Stimulated activated CD4-positive, alpha-beta T cell treated with anti-CD3 and anti-CD28 coated beads, Interleukin-1b, Interleukin-23, amount 100 ng/mL, for 48 hours (primary cell): ENCODE measurements around the gene KLHL7.
"Not testable (repeated sequence)": the region's sequence is repeated elsewhere in the genome, so short reads cannot be mapped to it uniquely, and the experiment has no call there.

Experiments used
- DNase-seq: peaks from one replicate; pipeline ENCODE4 v3.0.0-alpha.2; 2020

Gene KLHL7

DNA sequence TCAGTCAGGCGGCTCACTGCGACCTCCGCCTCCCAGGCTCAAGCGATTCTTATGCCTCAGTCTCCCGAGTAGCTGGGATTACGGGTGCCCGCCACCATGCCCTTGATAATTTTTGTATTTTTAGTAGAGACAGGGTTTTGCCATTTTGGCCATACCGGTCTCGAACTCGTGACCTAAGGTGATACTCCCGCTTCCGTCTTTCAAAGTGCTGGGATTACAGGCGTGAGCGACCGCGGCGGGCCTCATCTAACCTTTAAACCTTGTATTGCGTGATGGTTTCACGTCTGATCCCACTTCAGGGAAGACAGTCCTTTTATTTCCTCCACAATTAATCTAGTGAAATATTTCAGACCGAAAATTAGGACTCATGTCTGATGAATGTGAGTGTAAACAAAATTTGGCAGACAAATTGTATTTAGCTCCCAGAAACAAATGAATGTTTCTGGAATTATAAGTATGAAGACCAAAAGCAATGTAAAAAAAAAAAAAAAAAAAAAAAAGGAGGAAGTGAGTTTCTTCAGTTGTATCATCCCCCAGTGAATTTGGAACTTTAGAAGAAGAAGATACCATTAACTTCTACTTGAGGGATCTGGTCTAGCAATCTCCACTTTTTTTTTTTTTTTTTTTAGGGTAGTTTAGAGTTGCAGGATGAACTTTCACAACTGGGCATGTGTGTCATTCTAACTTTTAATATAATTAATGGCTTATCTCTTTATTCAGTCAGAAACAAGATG is 77.9 kb downstream of the KLHL7 start:
- no peak for DNase-seq

DNA sequence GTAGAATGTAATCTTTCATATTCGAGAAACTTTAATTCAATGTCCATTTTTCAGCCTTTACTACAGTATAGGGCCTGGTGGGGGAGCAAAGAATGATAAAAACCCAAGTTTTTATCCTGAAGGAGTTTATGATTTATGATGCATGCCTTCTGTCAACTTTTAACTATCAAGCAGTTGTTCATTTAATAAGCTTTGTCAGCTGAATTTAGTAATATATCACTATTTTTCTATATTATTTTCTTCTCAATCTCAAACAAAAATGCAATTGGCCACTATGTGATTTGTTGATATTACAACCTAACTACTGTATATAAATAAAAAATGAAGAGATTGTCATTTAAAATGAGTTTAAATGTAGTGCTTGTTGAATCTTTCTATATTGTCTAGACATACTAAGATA is 78.7 kb downstream of the KLHL7 start:
- DNase-seq = no peak

DNA sequence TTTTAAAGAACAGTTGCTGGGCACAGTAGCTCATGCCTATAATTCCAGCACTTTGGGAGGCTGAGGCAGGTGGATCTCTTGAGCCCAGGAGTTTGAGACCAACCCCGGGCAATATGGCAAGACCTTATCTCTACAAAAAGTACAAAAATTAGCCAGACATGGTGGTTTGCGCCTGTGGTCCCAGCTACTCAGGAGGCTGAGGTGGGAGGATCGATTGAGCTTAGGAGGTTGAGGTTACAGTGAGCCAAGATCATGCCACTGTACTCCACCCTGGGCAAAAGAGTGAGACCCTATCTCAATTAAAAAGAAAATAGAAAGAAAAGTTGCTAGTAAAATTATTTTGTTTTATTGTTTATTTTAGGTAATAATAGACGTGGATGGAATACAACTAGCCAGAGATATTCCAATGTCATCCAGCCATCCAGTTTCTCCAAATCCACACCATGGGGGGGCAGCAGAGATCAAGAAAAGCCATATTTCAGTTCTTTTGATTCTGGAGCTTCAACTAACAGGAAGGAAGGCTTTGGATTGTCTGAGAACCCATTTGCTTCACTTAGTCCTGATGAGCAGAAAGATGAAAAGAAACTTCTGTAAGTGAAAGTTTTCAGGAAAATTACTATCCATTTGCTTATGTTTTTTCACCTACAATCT is 79.2 kb downstream of the KLHL7 start:
- DNase-seq = no peak

DNA sequence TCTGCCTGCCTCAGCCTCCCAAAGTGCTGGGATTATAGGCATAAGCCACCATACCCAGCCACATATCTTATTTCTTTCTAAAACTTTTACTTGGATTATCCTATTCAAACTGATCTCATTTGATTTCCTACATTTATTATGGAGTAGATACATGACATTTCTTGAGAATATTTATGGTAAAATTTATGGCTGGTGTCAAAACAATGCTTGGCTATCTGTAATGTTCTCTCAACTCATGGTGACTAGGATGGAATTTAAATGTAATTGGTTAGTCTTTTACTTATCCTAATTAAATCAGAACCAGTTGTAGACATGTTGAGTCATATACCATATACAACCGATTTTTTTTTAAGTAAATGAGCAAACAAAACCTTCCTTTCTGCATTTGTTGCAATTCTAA is 80.4 kb downstream of the KLHL7 start:
- DNase-seq = no peak

DNA sequence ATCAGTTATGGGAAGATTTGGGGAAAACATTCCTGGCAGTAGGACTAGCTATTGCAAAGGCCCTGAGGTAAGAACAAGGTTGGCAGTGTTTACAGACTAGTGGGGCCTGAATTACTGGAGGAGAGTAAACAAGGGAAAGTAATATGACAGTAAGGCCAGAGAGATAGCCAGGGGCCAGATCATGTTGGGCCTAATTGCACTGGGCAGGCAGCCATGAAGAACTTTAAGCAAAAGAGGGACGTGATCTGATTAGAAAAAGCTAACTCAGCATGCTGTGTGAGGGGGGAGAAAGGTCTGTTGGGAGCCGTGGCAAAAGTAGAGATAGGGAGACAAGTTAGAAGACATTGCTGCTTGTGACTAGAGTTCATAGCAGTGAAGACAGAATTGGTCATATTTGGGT is 85.4 kb downstream of the KLHL7 start:
- DNase-seq = no peak

DNA sequence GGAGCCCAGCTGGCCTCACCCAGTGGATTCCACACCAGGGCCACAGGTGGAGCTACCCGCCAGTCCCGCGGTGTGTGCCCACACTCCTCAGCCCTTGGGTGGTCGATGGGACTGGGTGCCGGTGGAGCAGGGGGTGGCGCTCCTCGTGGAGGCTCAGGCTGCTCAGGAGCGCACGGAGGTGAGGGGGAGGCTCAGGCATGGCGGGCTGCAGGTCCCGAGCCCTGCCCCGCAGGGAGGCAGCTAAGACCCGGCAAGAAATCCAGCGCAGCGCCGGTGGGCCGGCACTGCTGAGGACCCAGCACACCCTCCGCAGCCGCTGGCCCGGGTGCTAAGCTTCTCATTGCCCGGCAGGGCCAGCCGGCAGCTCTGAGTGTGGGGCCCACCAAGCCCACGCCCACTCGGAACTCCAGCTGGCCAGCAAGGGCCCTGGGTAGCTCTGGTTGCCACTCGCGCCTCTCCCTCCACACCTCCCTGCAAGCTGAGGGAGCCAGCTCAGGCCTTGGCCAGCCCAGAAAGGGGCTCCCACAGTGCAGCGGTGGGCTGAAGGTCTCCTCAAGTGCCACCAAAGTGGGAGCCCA is 88.2 kb downstream of the KLHL7 start:
- not testable (repeated sequence) for DNase-seq

DNA sequence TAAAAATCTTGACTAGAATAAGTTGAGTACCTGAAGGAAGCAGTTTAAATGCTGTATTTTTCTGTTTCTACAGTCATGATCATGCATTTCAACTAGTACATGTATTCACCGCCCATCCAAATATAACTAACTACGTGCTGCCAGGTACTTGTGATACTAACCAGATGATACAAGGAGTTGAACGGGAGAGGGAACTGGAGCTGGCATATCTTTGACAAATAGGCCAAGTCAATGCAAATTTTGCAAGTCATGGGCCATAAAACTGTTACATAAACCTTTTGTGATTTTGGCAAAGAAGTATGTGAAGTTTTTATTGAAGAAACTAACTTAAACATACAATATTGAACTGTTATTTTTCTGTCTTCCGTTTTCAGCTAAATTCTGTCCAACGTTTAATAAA is 90.7 kb downstream of the KLHL7 start:
- no peak for DNase-seq

DNA sequence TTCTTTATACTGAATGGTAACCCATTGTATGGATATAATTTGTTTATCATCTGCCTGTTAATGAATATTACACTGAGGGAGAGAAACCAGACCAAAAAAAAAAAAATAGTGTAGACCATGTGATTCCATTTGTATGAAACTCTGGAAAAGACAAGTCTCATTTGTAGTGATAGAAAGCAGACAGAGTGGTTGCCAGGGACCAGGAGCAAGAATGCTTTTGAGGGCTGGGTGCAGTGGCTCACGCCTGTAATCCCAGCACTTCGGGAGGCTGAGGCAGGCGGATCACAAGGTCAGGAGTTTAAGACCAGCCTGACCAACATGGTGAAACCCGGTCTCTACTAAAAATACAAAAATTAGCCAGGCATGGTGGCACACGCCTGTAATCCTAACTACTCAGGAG is 92.2 kb downstream of the KLHL7 start:
- not testable (repeated sequence) for DNase-seq

DNA sequence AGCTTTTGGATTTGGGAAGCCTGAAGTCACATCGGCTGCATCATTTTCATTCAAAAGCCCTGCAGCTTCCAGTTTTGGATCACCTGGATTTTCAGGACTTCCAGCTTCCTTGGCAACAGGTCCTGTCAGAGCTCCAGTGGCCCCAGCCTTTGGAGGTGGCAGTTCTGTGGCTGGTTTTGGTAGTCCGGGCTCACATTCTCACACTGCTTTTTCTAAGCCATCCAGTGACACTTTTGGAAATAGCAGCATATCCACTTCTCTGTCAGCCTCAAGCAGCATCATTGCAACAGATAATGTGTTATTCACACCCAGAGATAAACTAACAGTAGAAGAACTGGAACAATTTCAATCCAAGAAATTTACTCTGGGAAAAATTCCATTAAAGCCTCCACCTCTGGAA is 94.7 kb downstream of the KLHL7 start:
- DNase-seq = no peak

DNA sequence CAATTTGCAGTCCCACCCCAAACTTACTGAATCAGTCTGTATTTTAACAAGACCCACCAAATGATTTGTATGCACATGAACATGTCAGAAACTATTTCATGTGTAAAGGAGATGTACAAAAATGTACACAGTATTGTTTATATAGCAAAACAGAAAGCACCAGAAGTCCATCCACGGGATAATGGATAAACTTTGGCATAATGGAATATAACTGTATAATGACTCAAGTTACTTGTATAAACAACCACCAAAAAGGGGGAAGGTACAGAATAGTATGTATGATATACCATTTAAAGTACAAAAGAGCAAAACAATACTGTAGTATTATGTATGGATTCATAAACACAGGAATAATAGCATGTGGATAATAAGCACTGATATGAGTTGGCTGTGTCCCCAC is 98.7 kb downstream of the KLHL7 start:
- no peak for DNase-seq

DNA sequence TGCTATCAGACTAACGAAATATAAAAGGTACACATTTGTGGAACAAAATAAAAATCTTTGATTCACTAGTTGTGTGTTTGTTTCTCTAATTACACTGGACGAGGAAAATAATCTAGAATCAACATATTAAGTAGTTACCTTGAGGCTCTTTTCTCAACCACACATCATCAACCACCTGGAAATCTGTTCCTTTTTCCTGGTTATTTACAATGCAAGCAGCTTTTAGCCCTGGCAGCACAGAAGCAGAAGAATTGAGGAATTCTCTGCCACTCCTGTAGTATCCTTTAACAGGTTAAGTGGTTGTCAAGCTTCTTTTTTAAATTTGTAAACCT is 100.0 kb downstream of the KLHL7 start:
- DNase-seq = no peak

DNA sequence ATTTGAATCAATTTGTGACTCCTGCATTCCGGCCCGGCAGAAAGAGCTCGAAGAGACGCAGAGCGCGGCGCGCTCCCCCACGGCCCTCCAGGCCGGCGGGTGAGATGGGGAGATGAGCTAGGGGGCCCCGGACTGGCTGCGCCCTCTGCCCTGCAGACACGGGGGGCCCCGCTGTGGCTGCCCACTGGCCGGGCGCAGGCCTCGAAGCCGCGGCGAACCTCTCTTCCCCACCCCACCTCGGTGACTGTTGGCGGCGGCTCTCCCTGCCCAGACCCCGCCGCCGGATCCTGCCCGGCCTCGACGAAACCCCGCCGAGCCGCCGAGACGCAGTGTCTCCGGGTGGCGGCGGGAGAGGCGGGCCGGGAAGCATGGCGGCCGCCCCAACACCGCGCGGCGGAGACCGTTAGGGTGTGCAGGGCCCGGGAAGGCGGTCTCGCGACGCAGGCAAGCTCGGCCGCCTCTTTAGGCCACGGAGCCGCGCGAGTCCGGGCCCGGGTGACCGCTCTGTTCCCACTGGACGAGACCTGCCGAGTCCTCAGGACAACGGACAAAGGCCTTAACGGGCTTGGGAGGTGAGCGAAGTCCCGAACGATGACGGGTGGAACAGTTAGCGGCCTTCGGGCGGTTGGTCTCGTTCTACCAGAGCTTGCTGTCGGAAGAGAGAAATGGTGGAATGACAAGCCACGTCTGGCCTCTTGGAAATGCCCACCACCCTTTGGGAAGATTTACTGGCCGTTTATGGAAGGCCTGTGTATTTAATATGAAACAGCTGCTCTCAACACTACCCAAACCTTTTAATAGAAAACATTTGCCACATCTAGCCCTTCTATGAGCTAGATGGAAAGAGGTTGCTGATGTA is 100.6 kb downstream of the KLHL7 start:
- no peak for DNase-seq

DNA sequence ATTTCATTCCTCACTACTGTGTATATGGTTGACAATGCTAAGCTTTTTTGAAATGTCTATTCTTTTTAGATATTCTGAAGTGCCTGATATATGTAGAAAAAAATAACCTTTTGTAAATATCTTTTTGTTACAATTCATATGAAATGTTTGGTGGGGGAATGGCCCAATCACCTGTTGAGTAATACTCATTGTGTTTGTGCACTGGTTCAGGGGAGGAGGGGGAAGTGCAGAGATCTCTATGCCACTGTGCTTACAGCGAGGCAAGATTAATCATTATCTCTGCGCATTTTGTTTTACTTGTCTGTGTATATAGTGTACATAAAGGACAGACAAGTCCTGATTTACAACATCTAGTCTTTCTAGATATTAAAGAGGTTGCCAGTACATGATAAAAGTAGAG is 101.4 kb downstream of the KLHL7 start:
- no peak for DNase-seq

DNA sequence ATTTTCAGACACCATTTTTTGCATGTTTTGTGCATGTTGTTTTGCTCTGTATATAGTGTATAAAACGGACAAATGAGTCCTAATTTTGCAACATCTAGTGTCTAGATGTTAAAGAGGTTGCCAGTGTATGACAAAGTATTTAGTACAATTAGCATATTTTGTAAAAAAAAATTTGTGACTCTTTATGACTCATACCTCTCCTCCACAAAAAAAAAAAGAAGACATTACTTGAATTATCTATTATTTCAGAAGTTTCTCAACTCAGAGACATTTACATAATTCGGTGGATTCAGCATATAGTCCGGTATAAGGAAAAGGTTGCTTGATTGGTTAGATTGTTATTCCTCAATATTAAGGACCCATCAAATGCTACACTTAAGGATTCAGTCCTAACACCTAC is 102.3 kb downstream of the KLHL7 start:
- no peak for DNase-seq

DNA sequence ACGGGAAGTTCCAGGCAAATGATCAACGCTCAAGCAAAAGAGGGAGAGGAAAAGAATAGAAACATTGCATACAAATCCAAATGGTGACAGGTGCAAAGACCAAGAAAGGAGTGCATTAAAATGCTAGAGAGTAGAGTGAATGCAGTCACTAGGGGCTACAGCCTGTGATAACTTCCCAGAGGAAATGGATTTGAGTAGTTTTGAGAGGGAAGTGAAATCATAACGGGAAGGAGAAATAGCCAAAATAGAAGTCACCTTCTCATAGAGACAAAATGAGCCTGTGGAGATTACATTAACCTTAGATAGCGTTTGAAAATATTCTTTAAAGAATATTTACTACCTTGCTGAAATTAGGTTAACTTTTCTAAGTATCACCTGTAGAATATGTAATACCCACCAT is 102.7 kb downstream of the KLHL7 start:
- DNase-seq = no peak

DNA sequence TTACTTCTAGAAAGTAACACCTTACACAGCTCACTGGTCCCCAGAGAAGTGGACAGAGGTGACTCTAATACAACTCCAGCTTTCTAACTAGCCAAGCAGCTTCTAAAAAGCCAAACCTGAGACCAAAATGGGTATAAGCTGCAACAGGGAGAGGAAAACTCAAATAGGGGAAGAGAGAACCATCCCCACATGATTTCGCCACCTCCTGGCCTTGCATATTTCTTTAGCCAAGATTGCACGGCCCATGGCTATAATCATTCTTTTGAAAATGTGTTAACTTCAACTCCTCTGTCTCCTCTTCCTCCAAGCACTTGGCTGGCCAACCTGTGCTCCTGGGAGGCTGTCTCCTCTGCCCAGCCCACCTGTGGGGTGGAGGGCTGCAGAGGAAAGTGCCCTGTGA is 104.9 kb downstream of the KLHL7 start:
- DNase-seq = no peak

DNA sequence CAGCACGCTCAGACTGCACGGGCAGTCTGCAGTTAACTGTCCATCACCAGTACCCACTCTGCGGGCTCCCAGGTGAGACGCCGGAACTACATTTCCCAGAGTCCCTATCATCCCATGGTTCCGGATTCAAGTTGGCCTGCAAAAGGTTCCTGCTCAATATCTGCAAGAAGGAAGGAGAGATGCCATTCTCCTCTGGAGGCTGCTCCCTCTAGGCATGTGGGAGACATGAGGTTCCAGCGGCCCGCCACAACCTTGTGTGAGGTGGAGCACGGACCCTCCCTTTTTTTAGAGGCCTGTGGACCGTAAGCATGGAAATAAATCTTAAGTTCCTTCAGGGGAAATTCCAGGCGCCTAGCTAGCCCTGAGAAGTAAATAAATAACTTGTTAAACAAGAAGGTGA is 106.0 kb downstream of the KLHL7 start:
- no peak for DNase-seq

DNA sequence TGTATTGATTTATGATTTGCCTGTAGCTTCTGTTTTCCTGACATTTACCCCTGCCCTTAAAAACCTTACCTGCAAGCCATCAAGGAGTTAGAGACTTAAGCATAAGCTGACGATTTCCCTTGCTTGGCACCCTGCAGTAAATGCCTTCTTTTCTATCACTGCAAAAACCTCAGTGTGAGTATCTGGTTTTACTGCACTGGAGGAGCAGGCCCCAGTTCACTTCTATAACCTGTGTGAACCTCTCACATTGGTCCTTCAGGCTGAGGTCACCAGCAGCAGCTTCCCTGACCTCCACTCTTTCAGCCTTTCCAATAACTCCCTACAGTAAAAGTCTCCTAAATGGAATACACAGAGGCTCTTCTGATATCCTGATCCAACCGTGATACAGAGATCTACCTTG is 106.8 kb downstream of the KLHL7 start:
- no peak for DNase-seq

DNA sequence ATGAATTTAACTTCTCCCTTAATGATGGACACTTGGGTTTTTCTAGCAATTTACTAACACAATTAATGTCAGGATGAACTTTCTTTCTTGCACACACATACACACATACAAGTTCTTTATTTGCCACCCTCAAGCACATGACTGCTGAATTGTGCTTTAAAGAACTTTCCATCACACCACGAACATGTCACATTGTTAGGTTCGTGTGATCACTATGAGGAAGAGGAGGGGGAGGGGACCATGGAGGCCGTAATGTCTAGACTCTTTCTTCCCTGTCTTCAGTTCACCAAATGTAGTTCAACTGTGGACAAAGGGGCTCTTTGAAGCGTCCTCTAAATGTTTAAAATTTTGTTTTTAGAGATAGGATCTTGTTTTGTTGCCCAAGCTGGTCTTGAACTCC is 107.3 kb downstream of the KLHL7 start:
- no peak for DNase-seq

DNA sequence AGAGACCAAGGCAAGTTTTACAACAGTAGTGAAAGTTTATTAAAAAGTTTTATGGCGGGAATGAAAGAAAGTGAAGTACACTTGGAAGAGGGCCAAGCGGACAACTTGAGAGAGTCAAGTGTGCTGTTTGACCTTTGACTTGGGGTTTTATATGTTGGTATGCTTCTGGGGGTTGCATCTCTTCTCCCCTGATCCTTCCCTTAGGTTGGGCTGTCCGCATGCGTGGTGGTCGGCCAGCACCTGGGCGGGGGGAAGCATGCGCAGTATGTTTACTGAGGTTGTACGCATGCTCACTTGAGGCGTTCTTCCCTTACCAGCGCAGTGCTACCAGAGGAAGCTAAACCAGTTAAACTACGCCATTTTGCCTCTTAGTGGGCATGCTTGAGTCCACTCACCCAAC is 108.2 kb downstream of the KLHL7 start:
- no peak for DNase-seq

DNA sequence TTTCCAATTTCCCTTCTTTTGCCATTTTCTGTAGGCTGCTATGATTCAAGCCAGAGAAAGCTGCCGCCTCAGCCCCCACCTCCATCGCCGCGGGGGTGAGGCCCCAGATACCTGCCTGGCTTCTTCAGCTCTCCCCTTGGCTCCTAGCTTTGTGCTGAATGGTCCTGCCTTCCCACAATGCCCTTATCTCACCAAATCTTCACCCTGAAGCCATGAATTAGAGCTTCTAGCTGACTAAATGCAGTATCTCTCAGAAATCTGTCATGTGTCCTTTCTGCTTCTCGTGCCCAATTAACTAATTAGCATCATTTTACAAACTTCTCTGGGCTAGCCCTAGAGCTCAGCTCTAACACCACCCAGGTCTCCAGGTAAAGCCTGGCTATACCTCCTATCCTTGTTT is 108.8 kb downstream of the KLHL7 start:
- DNase-seq = no peak

DNA sequence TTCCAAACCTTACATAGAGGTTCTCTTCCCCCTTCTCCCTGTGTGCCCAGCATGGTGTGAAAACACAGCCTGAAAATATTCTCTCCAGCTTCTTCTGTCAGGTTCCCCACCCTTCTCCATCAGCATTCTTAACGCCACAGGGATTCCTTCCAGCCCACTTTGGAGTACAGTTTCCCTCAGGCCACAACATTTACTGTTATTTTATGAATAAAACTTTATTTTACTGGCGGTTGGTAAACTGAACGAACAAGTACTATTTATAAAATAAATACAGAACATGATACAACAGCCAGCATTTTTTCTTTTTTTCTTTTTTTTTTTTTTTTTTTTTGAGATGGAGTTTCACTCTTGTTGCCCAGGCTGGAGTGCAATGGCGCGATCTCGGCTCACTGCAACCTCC is 109.4 kb downstream of the KLHL7 start:
- no peak for DNase-seq

DNA sequence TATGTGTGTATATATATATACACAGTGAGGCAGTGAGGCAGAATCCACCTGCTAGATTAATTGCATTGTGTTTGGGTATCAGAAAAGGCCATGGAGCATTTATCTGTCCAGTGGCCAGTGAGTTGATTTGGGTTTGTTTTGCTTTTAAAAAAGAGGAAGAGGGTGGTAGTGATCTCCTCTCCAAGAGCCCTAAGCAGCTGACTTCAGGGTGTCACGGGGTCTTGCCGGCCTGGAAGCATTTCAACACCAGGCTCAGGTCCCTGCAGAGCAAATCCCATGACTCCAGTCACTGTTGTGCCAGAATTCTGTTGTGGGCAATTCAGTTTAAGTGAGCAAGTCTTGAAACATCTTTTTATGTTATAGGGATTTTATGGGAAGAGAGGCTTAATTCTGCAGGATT is 110.4 kb downstream of the KLHL7 start:
- no peak for DNase-seq

DNA sequence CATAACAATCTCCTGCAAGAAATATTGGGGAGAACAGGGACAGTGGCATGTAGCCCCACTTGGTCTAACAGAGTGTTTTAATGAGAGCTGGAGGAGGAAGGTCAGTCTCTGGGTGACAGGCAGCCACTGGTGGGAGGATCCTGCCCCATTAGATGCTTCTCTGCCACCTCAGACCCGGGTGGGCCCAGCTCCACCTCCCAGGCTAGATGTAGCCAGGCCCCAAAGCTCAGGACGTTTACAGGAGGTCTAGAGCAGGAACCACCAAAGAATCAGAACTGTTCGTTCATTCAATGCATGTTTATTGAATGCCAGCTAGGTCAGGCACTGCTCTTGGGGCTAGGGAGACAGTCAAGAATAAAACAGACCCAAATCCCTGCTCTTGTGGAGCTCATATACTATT is 112.6 kb downstream of the KLHL7 start:
- no peak for DNase-seq
